KOPT-K1 (cell line): Measurements from ENCODE around the gene LYRM2.

Experiments used
- H3K27ac ChIP-seq: fragments of 200-600 bp; sonication (generic); 2 replicates; pipeline ENCODE4 v1.5.1; 2016; ENCODE audit warnings: antibody characterized with exemption, mild to moderate bottlenecking, low read depth, low read length; ENCODE audit not compliant: poor library complexity, severe bottlenecking
- H3K36me3 ChIP-seq: fragments of 200-600 bp; sonication (generic); 2 replicates; pipeline ENCODE4 v1.5.1; 2017; ENCODE audit warnings: antibody characterized with exemption, mild to moderate bottlenecking, low read length, moderate library complexity; ENCODE audit not compliant: insufficient read depth
- H3K9me3 ChIP-seq: fragments of 200-600 bp; sonication (generic); 2 replicates; pipeline ENCODE4 v1.5.1; 2017; ENCODE audit warnings: antibody characterized with exemption, low read length, mild to moderate bottlenecking; ENCODE audit not compliant: insufficient read depth, poor library complexity, severe bottlenecking

The LYRM2 gene

DNA sequence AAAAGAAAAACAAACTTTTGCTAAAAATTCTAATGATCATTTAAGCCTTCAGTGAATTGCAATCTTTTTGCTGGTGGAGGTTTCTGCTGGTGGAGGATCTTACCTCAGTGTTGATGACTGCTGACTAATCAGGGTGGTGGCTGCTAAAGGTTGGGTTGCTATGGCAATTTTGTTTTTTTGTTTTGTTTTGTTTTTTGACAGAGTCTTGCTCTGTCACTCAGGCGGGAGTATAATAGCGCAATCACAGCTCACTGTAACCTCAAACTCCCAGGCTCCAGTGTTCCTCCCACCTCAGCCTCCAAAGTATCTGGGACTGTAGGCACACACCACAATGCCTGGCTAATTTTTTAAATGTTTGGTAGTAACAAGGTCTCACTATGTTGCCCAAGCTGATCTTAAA lies 110.9 kb downstream of the LYRM2 start:
- Histone ChIP-seq H3K27ac (no peak overlapping the region), H3K9me3 (no peaks in the 10 kb centered on the region), H3K36me3 (no peaks in the 10 kb centered on the region)

GRCh38 chr6:89526563-89526869 lies 112.0 kb downstream of the LYRM2 start:
- Histone ChIP-seq H3K27ac (no peak overlapping the region), H3K9me3 (no peaks in the 10 kb centered on the region)

DNA sequence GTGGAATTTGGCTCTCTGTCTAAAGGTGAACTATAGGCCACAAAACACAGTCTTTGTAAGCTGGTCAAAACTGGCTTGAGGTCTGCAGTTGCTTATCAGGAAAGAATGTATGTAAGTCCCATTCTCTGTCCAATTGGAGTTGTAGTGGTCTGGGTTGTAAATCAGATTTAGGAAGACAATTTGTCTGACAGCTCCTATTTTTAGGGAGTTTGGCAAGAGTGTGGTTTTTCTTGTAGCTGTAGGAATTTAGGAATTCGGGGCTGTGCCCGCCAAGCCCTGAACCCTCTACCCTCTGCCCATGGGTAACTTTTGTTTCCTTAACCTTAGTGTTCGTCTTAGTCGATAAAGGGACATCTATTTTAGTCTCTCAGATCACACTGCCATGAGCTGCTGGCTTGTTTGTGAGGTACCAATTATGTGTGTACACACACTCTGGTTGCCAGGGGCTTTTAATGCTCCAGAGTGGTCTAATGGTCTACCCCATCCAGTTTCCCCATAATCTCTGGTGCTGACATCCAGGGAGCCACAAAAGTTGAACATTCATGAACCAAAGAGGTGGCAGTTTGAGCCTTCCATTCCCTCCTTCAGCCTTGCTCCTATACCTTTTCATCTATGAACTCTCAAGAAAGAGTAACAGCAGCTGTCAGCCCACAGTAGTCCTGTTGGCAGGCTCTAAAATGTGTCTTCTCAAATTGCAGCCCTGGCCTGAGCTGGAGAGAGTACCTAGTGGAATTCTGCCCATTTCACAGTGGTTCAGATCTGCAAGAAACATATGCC lies 112.6 kb downstream of the LYRM2 start:
- Histone ChIP-seq H3K36me3 (no peaks in the 10 kb centered on the region), H3K9me3 (no peaks in the 10 kb centered on the region), H3K27ac (no peak overlapping the region)

More at GRCh38 chr6:89526563-89526869, 112.0 kb downstream of the LYRM2 start:
- no peaks in the 10 kb centered on the region for H3K36me3 ChIP-seq

- Histone ChIP-seq H3K27ac (no peak overlapping the region), H3K36me3 (no peaks in the 10 kb centered on the region), H3K9me3 (no peaks in the 10 kb centered on the region)
Observed at GRCh38 chr6:89522778-89523177, 115.8 kb downstream of the LYRM2 start.

- Histone ChIP-seq H3K9me3 (no peaks in the 10 kb centered on the region), H3K27ac (no peak overlapping the region)
Observed at GRCh38 chr6:89520736-89521135, 117.8 kb downstream of the LYRM2 start.

DNA sequence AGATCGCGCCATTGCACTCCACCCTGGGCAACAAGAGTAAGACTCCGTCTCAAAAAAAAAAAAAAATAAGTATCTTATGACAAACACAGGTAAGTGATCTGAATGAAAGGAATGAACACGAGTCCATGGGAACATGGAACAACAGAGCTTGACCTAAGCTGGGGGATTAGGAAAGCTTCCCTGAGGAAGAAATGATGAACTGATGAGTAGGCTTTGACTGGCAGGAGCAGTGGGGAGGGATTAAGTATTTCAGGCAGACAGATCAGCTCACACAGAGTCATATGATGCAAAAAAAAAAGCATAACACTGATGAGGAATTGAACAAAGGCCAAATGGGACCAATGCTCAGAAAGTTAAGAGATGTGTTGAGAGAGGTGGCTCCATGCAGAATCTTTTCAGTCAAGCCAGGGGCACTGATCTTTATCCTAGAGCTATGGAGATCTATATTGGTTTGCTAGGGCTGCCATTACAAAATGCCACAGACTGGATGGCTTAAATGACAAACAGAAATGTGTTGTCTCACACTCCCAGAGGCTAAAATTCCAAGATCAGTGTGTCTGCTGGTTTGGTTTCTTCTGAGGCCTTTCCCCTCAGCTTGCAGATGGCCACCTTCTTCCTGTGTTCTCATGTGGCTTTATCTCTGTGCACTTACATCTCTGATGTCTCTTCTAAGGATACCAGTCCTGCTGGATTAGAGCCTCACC lies 120.0 kb downstream of the LYRM2 start:
- Histone ChIP-seq H3K9me3 (no peaks in the 10 kb centered on the region), H3K36me3 (no peaks in the 10 kb centered on the region), H3K27ac (no peak overlapping the region)

More at GRCh38 chr6:89520736-89521135, 117.8 kb downstream of the LYRM2 start:
- H3K36me3 ChIP-seq: no peaks in the 10 kb centered on the region
